Kidney (tissue), 14 donors: ENCODE results near the gene MEGF6. TPM values are rescaled to one million over a fixed set of nuclear protein-coding genes. Genes with fewer than 3 reads are reported as not detected.
A peak's percentile ranks its signal among the peaks of the same experiment; 100 is the strongest.

ENCODE experiments used
- DNase-seq, 5 donors: peaks; one replicate each; pipeline ENCODE4 v3.0.0-alpha.2; 2013 to 2020
- FAIRE-seq: peaks from 2 replicates; lab custom pipeline; 2012; peaks lifted over from hg19 to GRCh38; lab: Jason Lieb, UNC
- H3K27ac ChIP-seq, 2 donors: one replicate each; pipeline ENCODE4 v1.7.0; 2013; ENCODE audit warnings: low read depth in 2 of 2, low read length in 2 of 2, inconsistent platforms in 1 of 2
- H3K27me3 ChIP-seq: one replicate; pipeline ENCODE4 v1.7.1; 2013; ENCODE audit warnings: low read length, inconsistent platforms; ENCODE audit not compliant: control insufficient read depth, insufficient read depth
- H3K36me3 ChIP-seq, 3 donors: one replicate each; pipeline versions ENCODE4 v1.7.0 to v1.7.1; 2013; ENCODE audit warnings: low read length in 3 of 3, control low read depth in 1 of 3, inconsistent platforms in 1 of 3; ENCODE audit not compliant: insufficient read depth in 3 of 3, control insufficient read depth in 2 of 3
- H3K4me1 ChIP-seq, 3 donors: one replicate each; pipeline versions ENCODE4 v1.7.0 to v1.7.1; 2013; ENCODE audit warnings: low read length in 3 of 3, inconsistent platforms in 1 of 3, low read depth in 1 of 3; ENCODE audit not compliant: control insufficient read depth in 2 of 3, insufficient read depth in 2 of 3
- H3K4me3 ChIP-seq, 3 donors: one replicate each; pipeline versions ENCODE4 v1.7.0 to v1.8.1; 2013; ENCODE audit warnings: low read length in 3 of 3, control low read depth in 1 of 3, inconsistent platforms in 1 of 3
- H3K9ac ChIP-seq, 3 donors: one replicate each; pipeline versions ENCODE4 v1.7.0 to v1.7.1; 2013; ENCODE audit warnings: low read length in 3 of 3, control low read depth in 1 of 3, inconsistent platforms in 1 of 3
- H3K9me3 ChIP-seq, 3 donors: one replicate each; pipeline versions ENCODE4 v1.7.0 to v1.7.1; 2013; ENCODE audit warnings: low read length in 3 of 3, control low read depth in 1 of 3, inconsistent platforms in 1 of 3; ENCODE audit not compliant: control insufficient read depth in 2 of 3, insufficient read depth in 1 of 3
- intact Hi-C: fragments of 100-400 bp; cut with DNase I; formaldehyde crosslinking; loops from one replicate; pipeline ENCODE4 v1.11.1; 2022
- polyA plus RNA-seq: library from polyadenylated mRNA; stranded (reverse); fragments of 350-450 nt; fragmentation: Illumina TruSeq; extraction: RNeasy Lipid Tissue Mini Kit (QIAGEN cat#74804); gene quantifications from one replicate; pipeline ENCODE4 v1.2.3, GENCODE V29; 2014; ENCODE audit warnings: low read depth, low replicate concordance; ENCODE audit not compliant: insufficient read depth
- total RNA-seq: library from RNA; stranded (reverse); fragmentation: NEBNext Ultra II Directional; extraction: Animal tissue kit (Norgen Biotek cat#: 25700); gene quantifications from one replicate; pipeline ENCODE4 v1.2.1, GENCODE V29; 2021
- TF ChIP-seq, protein P1 (sequence below): IDR thresholded peaks from 3 replicates; pipeline ENCODE4 v1.5.1; 2012; ENCODE audit warnings: mild to moderate bottlenecking, moderate library complexity, borderline replicate concordance; ENCODE audit not compliant: insufficient read depth; ENCODE audit errors: extremely low read depth
- donor health status: control.
- donor health status: control.
- donor health status: control.
- donor health status: control.
- donor health status: control.
- donor health status: DM: yes; HTN: yes; CAD: no.
- donor health status: Normal renal cell carcinoma (clear cell type).

The MEGF6 gene
- total and polyA plus RNA-seq, 2 donors from 2014 or later = 2.8 to 10.9 TPM

DNA sequence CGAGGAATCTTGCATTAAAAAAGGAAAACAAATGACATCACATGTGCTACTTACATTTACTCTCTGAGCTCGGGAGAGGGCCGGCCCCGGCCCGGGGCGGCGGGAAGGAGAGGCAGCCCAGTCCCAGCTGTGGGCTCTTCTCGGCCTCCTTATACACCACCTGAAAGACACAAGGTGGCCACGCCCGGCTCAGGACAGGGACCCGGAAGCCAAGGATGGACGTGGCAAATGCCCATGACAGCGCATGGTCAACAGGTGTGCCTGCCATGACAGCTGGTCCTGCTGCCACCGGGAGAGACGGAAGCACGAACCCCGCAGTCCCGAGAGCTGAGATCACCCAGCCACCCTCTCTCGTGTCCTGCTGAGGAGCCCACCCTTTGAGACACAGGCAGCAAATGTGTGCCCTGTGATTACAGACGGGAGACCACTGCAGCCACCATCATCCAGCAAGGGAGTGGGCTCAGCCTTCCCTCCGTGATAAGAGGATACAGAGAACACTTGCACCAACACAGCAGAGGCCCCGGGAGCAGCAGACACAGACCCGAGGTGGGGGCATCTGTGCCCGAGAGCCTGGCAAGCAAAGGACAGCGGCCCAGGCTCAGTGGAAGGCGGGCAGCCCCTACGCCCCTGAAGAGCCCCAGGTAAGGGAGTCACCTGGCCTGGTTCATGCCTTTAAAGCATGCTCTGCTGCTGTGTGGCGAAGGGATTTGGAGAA, 22.2 kb upstream of the MEGF6 start:
- no peak overlapping the region for H3K4me3 ChIP-seq
- peaks cover 2 to 45% (median 24%) of the 10 kb centered on the region in 3 donors for H3K36me3 ChIP-seq
- no peak overlapping the region for H3K9ac ChIP-seq
- no peak overlapping the region for H3K27ac ChIP-seq
- TF ChIP-seq, protein P1, sequence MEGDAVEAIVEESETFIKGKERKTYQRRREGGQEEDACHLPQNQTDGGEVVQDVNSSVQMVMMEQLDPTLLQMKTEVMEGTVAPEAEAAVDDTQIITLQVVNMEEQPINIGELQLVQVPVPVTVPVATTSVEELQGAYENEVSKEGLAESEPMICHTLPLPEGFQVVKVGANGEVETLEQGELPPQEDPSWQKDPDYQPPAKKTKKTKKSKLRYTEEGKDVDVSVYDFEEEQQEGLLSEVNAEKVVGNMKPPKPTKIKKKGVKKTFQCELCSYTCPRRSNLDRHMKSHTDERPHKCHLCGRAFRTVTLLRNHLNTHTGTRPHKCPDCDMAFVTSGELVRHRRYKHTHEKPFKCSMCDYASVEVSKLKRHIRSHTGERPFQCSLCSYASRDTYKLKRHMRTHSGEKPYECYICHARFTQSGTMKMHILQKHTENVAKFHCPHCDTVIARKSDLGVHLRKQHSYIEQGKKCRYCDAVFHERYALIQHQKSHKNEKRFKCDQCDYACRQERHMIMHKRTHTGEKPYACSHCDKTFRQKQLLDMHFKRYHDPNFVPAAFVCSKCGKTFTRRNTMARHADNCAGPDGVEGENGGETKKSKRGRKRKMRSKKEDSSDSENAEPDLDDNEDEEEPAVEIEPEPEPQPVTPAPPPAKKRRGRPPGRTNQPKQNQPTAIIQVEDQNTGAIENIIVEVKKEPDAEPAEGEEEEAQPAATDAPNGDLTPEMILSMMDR = no peak
- H3K9me3 ChIP-seq = no peaks in the 10 kb centered on the region
- H3K4me1 ChIP-seq = no peaks in the 10 kb centered on the region
- H3K27me3 ChIP-seq = no peaks in the 10 kb centered on the region
- FAIRE-seq = no peak
- DNase-seq = peak in 1 of 5 donors; percentile 73
- intact Hi-C loops = no loop called here

DNA sequence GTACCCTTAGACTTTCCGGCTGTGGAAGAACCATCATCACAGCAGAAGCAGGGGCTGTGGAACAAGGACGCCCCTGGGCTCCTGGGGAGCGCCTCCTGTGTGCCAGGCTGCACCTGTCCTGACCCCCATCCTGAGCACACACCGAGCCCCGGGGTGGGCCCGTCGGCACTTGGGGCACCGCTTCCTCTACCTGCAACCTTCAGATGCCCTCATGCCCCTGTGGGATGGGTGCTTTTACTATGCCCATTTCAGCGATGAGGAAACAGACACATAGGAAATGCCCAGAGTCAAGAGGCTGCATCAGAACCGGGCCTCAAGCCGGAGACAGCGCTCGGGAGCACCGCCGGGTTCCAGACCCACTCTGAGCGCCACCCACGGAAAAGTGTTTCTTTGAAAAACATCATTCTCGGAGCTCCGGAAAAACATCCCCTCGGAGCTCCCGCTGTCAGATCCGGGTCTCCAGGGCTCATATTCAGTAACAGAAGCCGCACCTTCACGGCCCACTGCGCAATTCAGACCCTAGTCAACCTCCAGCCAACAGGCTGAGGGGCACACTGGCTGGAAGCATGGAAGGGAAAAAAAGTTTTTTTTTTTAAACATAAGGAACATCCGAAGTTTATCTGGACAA, 21.5 kb upstream of the MEGF6 start:
- peaks cover 2 to 45% (median 18%) of the 10 kb centered on the region in 3 donors for H3K36me3 ChIP-seq
- intact Hi-C loops = no loop called here

DNA sequence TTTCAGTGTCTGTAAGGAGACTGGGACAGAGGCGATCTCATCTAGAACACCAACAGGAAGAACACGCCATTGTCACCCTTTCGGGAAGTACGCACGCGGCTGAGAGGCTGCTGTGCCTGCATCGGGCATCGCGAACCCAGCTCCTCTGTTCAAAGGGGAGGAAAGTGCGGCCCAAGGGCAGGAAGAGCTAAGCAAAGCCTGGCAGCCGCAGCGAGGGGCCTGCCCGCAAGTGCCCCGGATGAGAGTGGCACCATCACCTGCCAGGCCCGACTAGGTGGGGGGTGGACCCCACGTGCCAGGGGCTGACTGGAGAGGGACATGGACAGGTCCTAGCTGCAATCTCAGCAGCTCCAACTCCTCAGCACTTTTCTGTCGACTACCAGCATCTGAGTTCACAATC, 21.0 kb upstream of the MEGF6 start:
- H3K9ac ChIP-seq = no peak overlapping the region
- no peak overlapping the region for H3K27ac ChIP-seq
- peak in 1 of 5 donors; percentile 52 for DNase-seq
- FAIRE-seq = no peak
- H3K4me3 ChIP-seq = no peak overlapping the region
- TF ChIP-seq, protein P1 = no peak
- no peaks in the 10 kb centered on the region for H3K9me3 ChIP-seq
- intact Hi-C loops = no loop called here
- no peaks in the 10 kb centered on the region for H3K27me3 ChIP-seq
- no peaks in the 10 kb centered on the region for H3K4me1 ChIP-seq
- peaks cover 3 to 48% (median 16%) of the 10 kb centered on the region in 3 donors for H3K36me3 ChIP-seq

More for the DNA sequence above, 21.5 kb upstream of the MEGF6 start:
- Histone ChIP-seq H3K4me1 (no peaks in the 10 kb centered on the region), H3K27ac (no peak overlapping the region), H3K9me3 (no peaks in the 10 kb centered on the region), H3K9ac (no peak overlapping the region), H3K4me3 (no peak overlapping the region), H3K27me3 (no peaks in the 10 kb centered on the region)
- TF ChIP-seq, protein P1 = no peak
- peak in 1 of 5 donors; percentile 59 for DNase-seq
- FAIRE-seq = no peak
